ENCODE measurements around the gene GTF2F2. TPM values are rescaled to one million over a fixed set of nuclear protein-coding genes. Genes with fewer than 3 reads are reported as not detected.

Gene GTF2F2
- total and polyA plus RNA-seq, 2 donors (not counting 1 experiment from before 2014, with no cell fraction given), result 5.9 to 19.6 TPM

GRCh38 chr13:45105895-45106294 lies 14.4 kb upstream of the GTF2F2 start:
- Histone ChIP-seq H3K79me2 (ENCODE audit: control insufficient read depth, insufficient read depth, low read length) (no peaks in the 10 kb centered on the region), H3K9me3 (ENCODE audit: control extremely low read depth in 1 of 3, control insufficient read depth in 2 of 3, insufficient read depth in 1 of 3, low read length in 2 of 3) (no peaks in the 10 kb centered on the region), H3K27me3 (replicated peaks in 1 of 4; ENCODE audit: control extremely low read depth in 1 of 4, control insufficient read depth in 3 of 4, insufficient read depth in 4 of 4, low read length in 3 of 4) (peaks cover 0 to 3% (median 0%) of the 10 kb centered on the region in 4 experiments), H3K9ac (ENCODE audit: low read length) (no peak overlapping the region), H3K27ac (ENCODE audit: low read length in 2 of 2) (no peak overlapping the region), H3K36me3 (replicated peaks in 1 of 2; ENCODE audit: control extremely low read depth in 1 of 2, control insufficient read depth in 1 of 2, extremely low read depth in 1 of 2, insufficient read depth in 2 of 2, low read length in 1 of 2) (no peaks in the 10 kb centered on the region), H3K4me1 (ENCODE audit: control insufficient read depth in 2 of 2, insufficient read depth in 2 of 2, low read length in 2 of 2) (no peaks in the 10 kb centered on the region), H2AFZ (ENCODE audit: insufficient read depth, low read depth, low read length, poor library complexity, severe bottlenecking) (no peak overlapping the region), H3K4me3 (ENCODE audit: control extremely low read depth in 1 of 5, extremely low read depth in 1 of 5, insufficient read depth in 1 of 5, low read depth in 2 of 5, low read length in 4 of 5) (no peak overlapping the region), H4K20me1 (ENCODE audit: control insufficient read depth, insufficient read depth, low read length, poor library complexity, severe bottlenecking) (no peaks in the 10 kb centered on the region), H3K4me2 (replicated peaks; ENCODE audit: low read depth, low read length, poor library complexity, severe bottlenecking) (no peak overlapping the region)
- no peak for TF ChIP-seq CTCF (IDR thresholded peaks at IDR 0.05)
- Mint-ChIP-seq H3K4me3 (no peak overlapping the region), H3K27me3 (peaks cover 20% of the 10 kb centered on the region), H3K27ac (no peak overlapping the region), H3K4me1 (peaks cover 4% of the 10 kb centered on the region), H3K9me3 (ENCODE audit: insufficient read depth) (no peaks in the 10 kb centered on the region)
- 97% methylated on average over 3 of the region's 5 CpGs for WGBS (ENCODE audit: insufficient coverage)
- intact Hi-C loops (cut with micrococcal nuclease), result no loop called here
- DNase-seq, result no peak
- no peak for ATAC-seq (ENCODE audit: low read depth)
- CTCF ChIA-PET, result no interaction called here
- POLR2A ChIA-PET, result no interaction called here

- ChIA-PET POLR2A (no interaction called here), CTCF (interaction anchor here (0.6 kb wide), 1 partner anchor 171 kb away, joined by 3 read pairs; no protein-coding TSS in a partner anchor)
- Histone ChIP-seq H3K79me2 (ENCODE audit: control insufficient read depth, insufficient read depth, low read length) (no peaks in the 10 kb centered on the region), H3K4me3 (ENCODE audit: control extremely low read depth in 1 of 5, extremely low read depth in 1 of 5, insufficient read depth in 1 of 5, low read depth in 2 of 5, low read length in 4 of 5) (no peak overlapping the region), H3K4me2 (replicated peaks; ENCODE audit: low read depth, low read length, poor library complexity, severe bottlenecking) (no peak overlapping the region), H3K9me3 (ENCODE audit: control extremely low read depth in 1 of 3, control insufficient read depth in 2 of 3, insufficient read depth in 1 of 3, low read length in 2 of 3) (no peaks in the 10 kb centered on the region), H3K27ac (ENCODE audit: low read length in 2 of 2) (no peak overlapping the region), H3K4me1 (ENCODE audit: control insufficient read depth in 2 of 2, insufficient read depth in 2 of 2, low read length in 2 of 2) (no peaks in the 10 kb centered on the region), H3K36me3 (replicated peaks in 1 of 2; ENCODE audit: control extremely low read depth in 1 of 2, control insufficient read depth in 1 of 2, extremely low read depth in 1 of 2, insufficient read depth in 2 of 2, low read length in 1 of 2) (no peaks in the 10 kb centered on the region), H4K20me1 (ENCODE audit: control insufficient read depth, insufficient read depth, low read length, poor library complexity, severe bottlenecking) (no peaks in the 10 kb centered on the region), H2AFZ (ENCODE audit: insufficient read depth, low read depth, low read length, poor library complexity, severe bottlenecking) (no peak overlapping the region), H3K9ac (ENCODE audit: low read length) (no peak overlapping the region), H3K27me3 (replicated peaks in 1 of 4; ENCODE audit: control extremely low read depth in 1 of 4, control insufficient read depth in 3 of 4, insufficient read depth in 4 of 4, low read length in 3 of 4) (peaks cover 0 to 3% (median 0%) of the 10 kb centered on the region in 4 experiments)
- H3K27ac Mint-ChIP-seq, result no peak overlapping the region
- no peak for ATAC-seq (ENCODE audit: low read depth)
- WGBS (ENCODE audit: insufficient coverage), result no CpG with 5 or more reads among the region's 1 CpG
- intact Hi-C loops (cut with micrococcal nuclease), result no loop called here
- no peak for TF ChIP-seq EZH2 (IDR thresholded peaks at IDR 0.05; ENCODE audit: borderline replicate concordance, insufficient read depth, low read depth, low read length, poor library complexity, severe bottlenecking)
- no peak for TF ChIP-seq CTCF (IDR thresholded peaks at IDR 0.05)
- peaks cover 25% of the 10 kb centered on the region for H3K27me3 Mint-ChIP-seq
- no peaks in the 10 kb centered on the region for H3K9me3 Mint-ChIP-seq (ENCODE audit: insufficient read depth)
- peaks cover 4% of the 10 kb centered on the region for H3K4me1 Mint-ChIP-seq
- DNase-seq, result no peak
- no peak overlapping the region for H3K4me3 Mint-ChIP-seq
Observed at GRCh38 chr13:45107539-45107938, 12.8 kb upstream of the GTF2F2 start.
